GM10266 (cell line): Measurements from ENCODE around the gene REEP5.

Source experiments
- DNase-seq: peaks from one replicate; pipeline ENCODE4 v3.0.0; 2012; ENCODE audit errors: extremely low spot score
- CTCF ChIP-seq: IDR thresholded peaks from 2 replicates; pipeline ENCODE4 v1.5.1; 2012; ENCODE audit warnings: mild to moderate bottlenecking, low read depth; ENCODE audit not compliant: control insufficient read depth, insufficient read depth; ENCODE audit errors: missing control alignments

The REEP5 gene

GRCh38 chr5:112830378-112830777 lies 91.6 kb downstream of the REEP5 start:
- no peak for DNase-seq
- TF ChIP-seq CTCF: no peak
